GM21381 (cell line): ENCODE results near the gene PGM2.

Experiments used
- ATAC-seq: cut with Tn5 transposase; IDR thresholded peaks from one replicate; pipeline ENCODE4 v1.9.1; 2021; ENCODE audit warnings: mild to moderate bottlenecking, moderate library complexity; ENCODE audit not compliant: unreplicated experiment

The PGM2 gene

DNA sequence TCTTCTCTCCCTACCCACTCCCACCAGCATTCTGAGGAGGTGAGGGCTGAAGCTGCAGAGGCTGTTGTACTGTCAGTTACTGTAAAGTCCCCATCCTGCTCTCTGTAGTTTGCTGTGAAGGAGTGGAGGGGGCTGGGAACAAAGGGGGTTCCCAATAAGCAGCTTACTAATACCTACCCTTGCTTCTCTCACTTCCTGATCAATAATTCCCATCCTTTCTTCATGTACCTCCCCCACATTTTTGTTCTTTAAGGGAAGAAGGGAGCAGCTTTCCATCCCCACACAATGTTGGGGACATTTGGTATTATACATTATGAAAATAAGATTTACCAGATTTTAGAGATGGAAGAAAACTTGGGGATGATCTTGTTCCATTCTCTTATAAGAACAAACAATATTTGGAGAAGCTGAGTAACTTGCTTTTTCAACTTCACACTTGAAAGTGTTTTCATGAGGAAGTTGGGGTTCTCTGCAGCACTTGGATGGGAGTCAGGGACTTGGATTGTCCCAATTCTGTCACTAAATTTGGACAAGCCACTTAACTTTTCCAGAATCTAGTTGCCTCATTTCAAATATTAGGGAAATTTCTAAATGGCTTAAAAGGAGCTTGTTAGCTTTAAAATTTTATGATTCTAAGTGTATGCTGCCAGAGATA, 69.8 kb downstream of the PGM2 start:
- ATAC-seq = no peak

GRCh38 chr4:37902212-37902611, 75.7 kb downstream of the PGM2 start:
- ATAC-seq = no peak

GRCh38 chr4:37902738-37903693, 76.5 kb downstream of the PGM2 start:
- no peak for ATAC-seq

DNA sequence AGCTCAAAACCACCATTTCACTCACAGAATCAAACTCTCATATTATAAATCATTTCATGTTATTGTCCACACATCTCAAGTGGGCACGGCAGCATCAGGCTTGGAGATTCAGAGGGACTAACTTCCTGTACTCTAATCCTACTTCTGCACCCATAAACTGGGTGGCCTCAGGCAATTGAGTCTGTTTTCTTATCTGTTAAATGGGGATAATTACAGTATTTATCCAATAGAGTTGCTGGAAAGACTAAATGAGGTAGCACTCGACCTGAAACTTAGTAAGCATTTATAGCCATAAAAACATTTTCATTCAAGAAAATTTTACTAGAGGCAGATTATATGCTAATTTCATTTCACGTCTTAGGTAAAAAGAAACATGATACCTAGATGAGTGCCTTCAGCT, 77.4 kb downstream of the PGM2 start:
- no peak for ATAC-seq

- no peak for ATAC-seq
Observed at GRCh38 chr4:37904824-37905223, 78.3 kb downstream of the PGM2 start.

- ATAC-seq = no peak
Observed at GRCh38 chr4:37905533-37906169, 79.2 kb downstream of the PGM2 start.

DNA sequence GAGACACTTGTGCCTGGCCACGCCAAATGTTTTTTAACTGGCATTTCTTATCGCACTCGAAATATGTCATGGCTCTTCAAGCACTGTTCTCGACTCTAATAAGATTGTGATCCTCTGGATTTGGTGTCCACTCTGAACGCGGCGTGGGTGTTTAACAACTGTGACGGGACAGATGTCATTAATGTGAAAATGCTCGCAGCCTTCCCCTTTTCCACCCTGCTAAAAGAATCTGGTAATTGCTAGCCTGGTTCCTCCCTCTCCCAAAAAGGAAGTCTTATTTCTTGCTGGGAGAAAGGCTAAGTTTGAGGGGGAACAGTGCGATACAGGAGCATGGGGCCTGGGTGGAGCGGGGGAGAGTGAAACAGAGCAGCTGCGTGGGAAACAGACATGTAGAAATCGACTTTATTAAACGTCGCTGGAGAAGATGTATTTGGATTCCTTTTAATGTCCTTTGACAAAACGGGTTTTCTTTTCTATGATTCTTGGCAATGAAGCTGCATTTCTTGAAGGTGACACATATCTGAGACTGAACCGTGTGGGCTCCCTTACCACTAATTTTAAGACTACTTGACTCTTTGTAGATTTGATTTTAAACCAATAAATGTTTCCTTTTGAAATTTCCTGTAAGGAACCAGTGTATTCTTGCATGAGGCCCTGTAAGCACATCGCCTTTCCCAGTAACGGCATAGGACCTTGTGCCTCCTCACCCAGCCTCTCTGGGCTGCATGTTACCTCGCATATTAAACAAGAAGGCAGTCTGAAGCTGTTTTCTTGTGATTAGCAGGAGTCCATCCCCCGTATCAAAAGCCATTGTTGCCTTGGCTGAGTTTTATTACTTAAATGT, 82.2 kb downstream of the PGM2 start:
- ATAC-seq = no peak

DNA sequence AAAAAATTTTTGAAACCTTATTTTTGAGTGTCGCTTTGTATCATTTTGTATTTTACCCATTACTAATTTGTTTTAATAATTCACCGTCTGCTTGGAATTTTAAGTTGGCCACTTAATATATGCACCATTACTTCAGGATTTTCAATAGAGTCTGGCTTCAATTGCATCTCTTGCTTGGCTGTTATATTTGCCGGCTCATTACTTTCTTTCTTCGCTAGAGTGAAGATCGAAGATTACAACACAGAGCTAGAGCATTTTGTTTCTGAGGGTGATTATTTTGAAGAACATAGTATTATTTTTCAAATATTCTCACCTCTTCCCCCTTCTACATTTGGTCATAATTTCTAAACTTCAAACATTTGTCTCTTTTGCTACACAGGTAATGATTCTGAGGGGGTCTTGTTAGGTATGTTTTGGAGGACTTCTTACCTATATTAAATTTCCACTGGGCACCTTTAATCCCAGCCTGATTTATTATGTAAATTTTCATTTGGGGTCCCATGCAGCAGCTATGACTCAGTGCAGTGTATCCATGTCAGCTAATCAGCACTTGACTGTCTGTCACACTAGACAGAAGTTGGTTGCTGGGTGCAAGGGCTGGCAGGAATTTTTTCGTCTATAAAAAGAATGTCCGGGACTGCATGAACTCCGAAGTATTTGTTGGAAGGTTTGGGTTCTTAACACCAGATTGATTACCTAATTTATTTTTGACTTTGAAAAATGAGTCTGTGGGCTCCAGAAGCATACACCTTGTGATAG, 83.0 kb downstream of the PGM2 start:
- ATAC-seq = no peak

DNA sequence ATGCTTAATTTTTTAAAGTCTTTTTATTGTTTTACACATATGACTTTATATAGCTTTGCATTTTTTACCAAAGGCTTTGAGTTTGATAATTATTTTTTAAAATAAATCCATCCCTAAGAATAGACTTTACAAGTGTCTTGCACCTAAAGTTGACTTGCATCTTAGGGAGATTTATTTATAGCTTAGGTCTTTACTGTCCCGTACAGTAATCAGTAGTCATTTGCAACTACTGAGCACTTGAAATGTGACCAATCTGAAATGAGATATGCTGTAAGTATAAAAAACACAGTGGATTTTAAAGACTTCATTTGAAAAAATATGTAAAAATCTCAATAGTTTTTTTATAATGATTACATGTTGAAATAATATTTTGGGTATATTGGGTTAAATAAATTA, 83.6 kb downstream of the PGM2 start:
- ATAC-seq = no peak
